HEK293T (cell line): ENCODE results near the gene EFCAB5.

Experiments
- ARNT ChIP-seq: fragments of 450-650 bp; IDR thresholded peaks from 2 replicates; pipeline ENCODE4 v1.6.1; 2017; ENCODE audit warnings: mild to moderate bottlenecking
- BHLHE40 ChIP-seq: fragments of 450-650 bp; IDR thresholded peaks from 2 replicates; pipeline ENCODE4 v1.6.1; 2016; ENCODE audit warnings: mild to moderate bottlenecking, moderate library complexity, borderline replicate concordance
- FOXA1 ChIP-seq: fragments of 450-650 bp; IDR thresholded peaks from 2 replicates; pipeline ENCODE4 v1.6.1; 2016; ENCODE audit warnings: mild to moderate bottlenecking
- FOXM1 ChIP-seq: fragments of 450-650 bp; IDR thresholded peaks from 2 replicates; pipeline ENCODE4 v1.6.1; 2017; ENCODE audit warnings: mild to moderate bottlenecking, borderline replicate concordance
- HDGF ChIP-seq: fragments of 450-650 bp; IDR thresholded peaks from 2 replicates; pipeline ENCODE4 v1.6.1; 2017; ENCODE audit warnings: antibody characterized with exemption, borderline replicate concordance
- NFRKB ChIP-seq: fragments of 450-650 bp; IDR thresholded peaks from 2 replicates; pipeline ENCODE4 v1.6.1; 2016; ENCODE audit warnings: mild to moderate bottlenecking, moderate library complexity
- SP1 ChIP-seq: fragments of 450-650 bp; IDR thresholded peaks from 2 replicates; pipeline ENCODE4 v1.6.1; 2017
- SUZ12 ChIP-seq: fragments of 450-650 bp; IDR thresholded peaks from 2 replicates; pipeline ENCODE4 v1.6.1; 2016; ENCODE audit warnings: mild to moderate bottlenecking

DNA sequence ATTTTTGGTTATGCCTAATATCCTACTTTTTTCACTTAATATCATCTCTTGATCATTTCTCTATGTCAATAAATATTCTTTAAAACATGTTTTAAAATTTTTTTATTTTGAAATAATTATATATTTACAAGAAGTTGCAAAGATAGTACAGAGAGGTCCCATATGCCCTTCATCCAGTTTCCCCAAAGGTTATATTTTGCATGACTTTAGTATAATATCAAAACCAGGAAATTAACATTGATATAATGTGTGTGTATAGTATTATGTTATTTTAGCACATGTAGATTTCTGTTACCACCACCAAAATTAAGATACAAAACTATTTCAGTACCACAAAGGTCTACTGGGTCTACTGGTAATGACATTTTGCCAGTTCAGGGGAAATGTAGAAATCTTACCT lies 60.7 kb downstream of the EFCAB5 start:
- no peak for TF ChIP-seq HDGF
- no peak for TF ChIP-seq NFRKB
- no peak for TF ChIP-seq FOXM1
- no peak for TF ChIP-seq FOXA1
- TF ChIP-seq SP1: no peak
- no peak for TF ChIP-seq ARNT
- TF ChIP-seq SUZ12: no peak
- no peak for TF ChIP-seq BHLHE40
